SK-N-SH treated with all-trans-retinoic acid at 6 μM for 48 hours (cell line): ENCODE measurements around the gene MBNL2.

ENCODE experiments used
- ATAC-seq: fragments of 200-7000 bp; cut with Tn5 transposase; 3 replicates; pipeline ENCODE4 v1.9.1; 2020; ENCODE audit warnings: mild to moderate bottlenecking, moderate library complexity
- ARNTL ChIP-seq: fragments of 450-650 bp; formaldehyde crosslinking; IDR thresholded peaks from 2 replicates; pipeline ENCODE4 v1.5.0; 2020; ENCODE audit warnings: low read depth, mild to moderate bottlenecking, moderate library complexity, borderline replicate concordance
- BACH2 ChIP-seq: fragments of 250-450 bp; sonication (Bioruptor Pico); IDR thresholded peaks from 2 replicates; pipeline ENCODE4 v1.9.0; 2021; ENCODE audit warnings: mild to moderate bottlenecking, borderline replicate concordance
- CSDC2 ChIP-seq: fragments of 250-450 bp; sonication (Bioruptor Pico); IDR thresholded peaks from 2 replicates; pipeline ENCODE4 v1.5.0; 2020; ENCODE audit warnings: mild to moderate bottlenecking, moderate library complexity
- CSRNP3 ChIP-seq: fragments of 250-450 bp; sonication (Bioruptor Pico); IDR thresholded peaks from 2 replicates; pipeline ENCODE4 v1.5.1; 2021; ENCODE audit warnings: mild to moderate bottlenecking, moderate library complexity
- ESRRG ChIP-seq: fragments of 250-450 bp; sonication (Bioruptor Pico); IDR thresholded peaks from 2 replicates; pipeline ENCODE4 v1.6.1; 2021; ENCODE audit warnings: mild to moderate bottlenecking
- GLIS3 ChIP-seq: fragments of 250-450 bp; sonication (Bioruptor Pico); IDR thresholded peaks from 2 replicates; pipeline ENCODE4 v1.5.0; 2020; ENCODE audit warnings: mild to moderate bottlenecking, moderate library complexity
- ISL1 ChIP-seq: fragments of 250-450 bp; sonication (Bioruptor Pico); IDR thresholded peaks from 2 replicates; pipeline ENCODE4 v2.1.2; 2022; ENCODE audit warnings: mild to moderate bottlenecking, moderate library complexity
- OSR1 ChIP-seq: fragments of 250-450 bp; sonication (Bioruptor Pico); IDR thresholded peaks from 2 replicates; pipeline ENCODE4 v1.8.0; 2022; ENCODE audit warnings: moderate library complexity, mild to moderate bottlenecking, inconsistent platforms
- POU6F1 ChIP-seq: fragments of 250-450 bp; sonication (Bioruptor Pico); IDR thresholded peaks from 2 replicates; pipeline ENCODE4 v1.8.0; 2021; ENCODE audit warnings: low read depth, mild to moderate bottlenecking, moderate library complexity, borderline replicate concordance
- PPARA ChIP-seq: fragments of 250-450 bp; sonication (Bioruptor Pico); IDR thresholded peaks from 2 replicates; pipeline ENCODE4 v1.5.0; 2020; ENCODE audit warnings: mild to moderate bottlenecking, borderline replicate concordance
- RARB ChIP-seq: fragments of 250-450 bp; sonication (Bioruptor Pico); IDR thresholded peaks from 2 replicates; pipeline ENCODE4 v1.8.0; 2021; ENCODE audit warnings: mild to moderate bottlenecking, moderate library complexity
- SNAI2 ChIP-seq: fragments of 250-450 bp; sonication (Bioruptor Pico); IDR thresholded peaks from 2 replicates; pipeline ENCODE4 v1.5.0; 2020; ENCODE audit warnings: mild to moderate bottlenecking, moderate library complexity
- TCF4 ChIP-seq: fragments of 250-450 bp; sonication (Bioruptor Pico); IDR thresholded peaks from 2 replicates; pipeline ENCODE4 v1.8.0; 2021; ENCODE audit warnings: mild to moderate bottlenecking, moderate library complexity, borderline replicate concordance
- TOX ChIP-seq: fragments of 250-450 bp; sonication (Bioruptor Pico); IDR thresholded peaks from 2 replicates; pipeline ENCODE4 v1.8.0; 2021; ENCODE audit warnings: mild to moderate bottlenecking, moderate library complexity, borderline replicate concordance
- ZC3H10 ChIP-seq: fragments of 250-450 bp; sonication (Bioruptor Pico); IDR thresholded peaks from 2 replicates; pipeline ENCODE4 v1.5.1; 2021; ENCODE audit warnings: mild to moderate bottlenecking, moderate library complexity
- ZFP3 ChIP-seq: fragments of 250-450 bp; sonication (Bioruptor Pico); IDR thresholded peaks from 2 replicates; pipeline ENCODE4 v1.5.0; 2020; ENCODE audit warnings: mild to moderate bottlenecking, moderate library complexity
- ZFP30 ChIP-seq: fragments of 450-650 bp; formaldehyde crosslinking; IDR thresholded peaks from 2 replicates; pipeline ENCODE4 v1.5.0; 2022; ENCODE audit warnings: mild to moderate bottlenecking, moderate library complexity
- ZNF565 ChIP-seq: fragments of 450-650 bp; formaldehyde crosslinking; conservative IDR thresholded peaks from 2 replicates; pipeline ENCODE4 v1.5.0; 2020; ENCODE audit warnings: low read depth, mild to moderate bottlenecking, moderate library complexity
- ZNF70 ChIP-seq: fragments of 450-650 bp; formaldehyde crosslinking; IDR thresholded peaks from 2 replicates; pipeline ENCODE4 v1.5.0; 2020; ENCODE audit warnings: mild to moderate bottlenecking, moderate library complexity
- ZNF8 ChIP-seq: fragments of 450-650 bp; formaldehyde crosslinking; IDR thresholded peaks from 2 replicates; pipeline ENCODE4 v1.5.0; 2020; ENCODE audit warnings: mild to moderate bottlenecking, moderate library complexity
- TF ChIP-seq, protein P1 (sequence below): fragments of 250-450 bp; sonication (Bioruptor Pico); IDR thresholded peaks from 2 replicates; pipeline ENCODE4 v1.5.0; 2020; ENCODE audit warnings: mild to moderate bottlenecking, moderate library complexity
- TF ChIP-seq, protein P2 (sequence below): fragments of 250-450 bp; sonication (Bioruptor Pico); IDR thresholded peaks from 2 replicates; pipeline ENCODE4 v1.5.1; 2020; ENCODE audit warnings: low read depth, mild to moderate bottlenecking, moderate library complexity
- TF ChIP-seq, protein P3 (sequence below): fragments of 250-450 bp; sonication (Bioruptor Pico); IDR thresholded peaks from 2 replicates; pipeline ENCODE4 v1.8.0; 2020; ENCODE audit warnings: mild to moderate bottlenecking, moderate library complexity, borderline replicate concordance

Gene MBNL2

DNA sequence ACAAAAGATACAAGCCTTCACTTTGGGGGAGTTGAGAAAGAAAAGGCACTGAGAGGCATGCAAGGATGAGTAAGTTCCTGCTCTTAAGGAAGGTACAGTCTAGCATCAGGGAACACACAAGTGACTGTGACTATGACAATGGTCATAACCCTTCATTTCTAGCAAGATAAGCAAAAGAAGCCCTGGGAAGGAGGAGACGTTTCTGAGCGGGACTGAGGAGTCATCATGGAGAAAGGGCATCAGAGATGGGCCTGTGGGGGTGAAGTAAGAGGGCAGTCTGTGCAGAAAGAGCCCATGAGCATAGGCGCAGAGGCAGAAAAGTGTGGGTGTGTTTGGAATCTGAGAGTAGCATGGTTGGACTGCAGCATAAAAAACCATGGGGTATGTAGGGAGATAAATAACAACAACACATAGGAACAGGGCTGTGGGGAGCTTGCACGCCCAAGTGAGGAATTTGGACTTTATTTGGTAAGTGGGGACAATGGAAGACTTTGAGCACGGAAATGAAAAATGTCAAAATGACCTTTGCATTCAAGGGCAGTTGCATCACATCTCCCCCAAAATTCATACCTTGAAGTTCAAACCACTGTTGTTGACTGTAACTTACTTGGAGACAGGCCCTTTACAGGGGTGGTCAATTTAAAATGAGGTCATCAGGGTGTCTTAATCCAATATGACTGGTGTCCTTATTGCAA, 86.7 kb downstream of the MBNL2 start:
- TF ChIP-seq ARNTL (CRISPR knock-in tag) (no peak), ZFP3 (CRISPR knock-in tag) (0 out of 2 replicates have a peak, but pooled peaks have one; percentile 4)
- ATAC-seq = no peak

DNA sequence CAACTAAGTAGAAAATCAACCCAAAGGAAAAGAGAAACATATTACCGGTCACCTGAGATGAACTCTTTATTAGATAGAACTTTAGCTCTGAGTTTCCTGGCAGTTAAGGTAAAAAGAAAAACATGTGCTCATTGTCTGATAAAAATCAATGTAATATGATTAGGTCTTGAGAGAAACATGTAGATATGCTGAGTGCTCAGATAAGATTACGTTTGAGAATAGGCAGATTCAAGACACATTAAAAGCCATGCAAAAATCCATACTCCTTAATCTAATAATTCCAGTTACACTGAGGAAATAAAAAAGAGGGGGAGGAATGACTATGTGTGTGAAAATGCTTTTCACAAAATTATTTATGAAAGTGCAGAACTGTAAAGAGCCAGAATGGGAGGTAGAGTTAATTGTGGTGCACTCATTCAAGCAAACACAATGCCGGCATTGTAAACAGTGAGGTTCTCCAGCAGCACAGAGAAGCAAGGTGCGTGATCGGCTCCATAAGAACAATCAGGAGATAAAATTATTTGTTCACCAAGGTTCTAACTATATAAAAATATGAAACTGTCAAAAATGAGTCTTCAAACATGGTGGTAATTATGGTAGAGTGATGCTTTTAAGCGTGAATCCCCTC, 88.8 kb downstream of the MBNL2 start:
- peak; percentile 45 for ATAC-seq
- TF ChIP-seq RARB (CRISPR knock-in tag) (peak; percentile 84; the same call in 1 of the 2 replicates), BACH2 (CRISPR knock-in tag) (no peak), PPARA (CRISPR knock-in tag) (0 out of 2 replicates have a peak, but pooled peaks have one; percentile 48), ISL1 (CRISPR knock-in tag) (peak; percentile 99), CSDC2 (CRISPR knock-in tag) (no peak), TOX (CRISPR knock-in tag) (peak; percentile 74; the same call in 1 of the 2 replicates), ZFP3 (CRISPR knock-in tag) (peak; percentile 61; the same call in 1 of the 2 replicates), ARNTL (CRISPR knock-in tag) (no peak), ZNF70 (CRISPR knock-in tag) (peak; percentile 52; the same call in 1 of the 2 replicates), GLIS3 (CRISPR knock-in tag) (peak; percentile 90; the same call in 1 of the 2 replicates), ZFP30 (CRISPR knock-in tag) (no peak), ESRRG (CRISPR knock-in tag) (peak; percentile 97), POU6F1 (CRISPR knock-in tag) (peak; percentile 85; the same call in 1 of the 2 replicates), CSRNP3 (CRISPR knock-in tag) (peak; percentile 98), ZNF8 (CRISPR knock-in tag) (no peak; the same call in none of the 2 replicates), OSR1 (CRISPR knock-in tag) (no peak), TCF4 (peak; percentile 100), SNAI2 (CRISPR knock-in tag) (0 out of 2 replicates have a peak, but pooled peaks have one; percentile 82), ZNF565 (no peak), ZC3H10 (CRISPR knock-in tag) (peak; percentile 96)
- TF ChIP-seq, protein P1, sequence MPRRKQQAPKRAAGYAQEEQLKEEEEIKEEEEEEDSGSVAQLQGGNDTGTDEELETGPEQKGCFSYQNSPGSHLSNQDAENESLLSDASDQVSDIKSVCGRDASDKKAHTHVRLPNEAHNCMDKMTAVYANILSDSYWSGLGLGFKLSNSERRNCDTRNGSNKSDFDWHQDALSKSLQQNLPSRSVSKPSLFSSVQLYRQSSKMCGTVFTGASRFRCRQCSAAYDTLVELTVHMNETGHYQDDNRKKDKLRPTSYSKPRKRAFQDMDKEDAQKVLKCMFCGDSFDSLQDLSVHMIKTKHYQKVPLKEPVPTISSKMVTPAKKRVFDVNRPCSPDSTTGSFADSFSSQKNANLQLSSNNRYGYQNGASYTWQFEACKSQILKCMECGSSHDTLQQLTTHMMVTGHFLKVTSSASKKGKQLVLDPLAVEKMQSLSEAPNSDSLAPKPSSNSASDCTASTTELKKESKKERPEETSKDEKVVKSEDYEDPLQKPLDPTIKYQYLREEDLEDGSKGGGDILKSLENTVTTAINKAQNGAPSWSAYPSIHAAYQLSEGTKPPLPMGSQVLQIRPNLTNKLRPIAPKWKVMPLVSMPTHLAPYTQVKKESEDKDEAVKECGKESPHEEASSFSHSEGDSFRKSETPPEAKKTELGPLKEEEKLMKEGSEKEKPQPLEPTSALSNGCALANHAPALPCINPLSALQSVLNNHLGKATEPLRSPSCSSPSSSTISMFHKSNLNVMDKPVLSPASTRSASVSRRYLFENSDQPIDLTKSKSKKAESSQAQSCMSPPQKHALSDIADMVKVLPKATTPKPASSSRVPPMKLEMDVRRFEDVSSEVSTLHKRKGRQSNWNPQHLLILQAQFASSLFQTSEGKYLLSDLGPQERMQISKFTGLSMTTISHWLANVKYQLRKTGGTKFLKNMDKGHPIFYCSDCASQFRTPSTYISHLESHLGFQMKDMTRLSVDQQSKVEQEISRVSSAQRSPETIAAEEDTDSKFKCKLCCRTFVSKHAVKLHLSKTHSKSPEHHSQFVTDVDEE (CRISPR knock-in tag) = peak; percentile 95; the same call in 1 of the 2 replicates
- TF ChIP-seq, protein P2, sequence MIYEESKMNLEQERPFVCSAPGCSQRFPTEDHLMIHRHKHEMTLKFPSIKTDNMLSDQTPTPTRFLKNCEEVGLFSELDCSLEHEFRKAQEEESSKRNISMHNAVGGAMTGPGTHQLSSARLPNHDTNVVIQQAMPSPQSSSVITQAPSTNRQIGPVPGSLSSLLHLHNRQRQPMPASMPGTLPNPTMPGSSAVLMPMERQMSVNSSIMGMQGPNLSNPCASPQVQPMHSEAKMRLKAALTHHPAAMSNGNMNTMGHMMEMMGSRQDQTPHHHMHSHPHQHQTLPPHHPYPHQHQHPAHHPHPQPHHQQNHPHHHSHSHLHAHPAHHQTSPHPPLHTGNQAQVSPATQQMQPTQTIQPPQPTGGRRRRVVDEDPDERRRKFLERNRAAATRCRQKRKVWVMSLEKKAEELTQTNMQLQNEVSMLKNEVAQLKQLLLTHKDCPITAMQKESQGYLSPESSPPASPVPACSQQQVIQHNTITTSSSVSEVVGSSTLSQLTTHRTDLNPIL (CRISPR knock-in tag) = peak; percentile 96
- TF ChIP-seq, protein P3, sequence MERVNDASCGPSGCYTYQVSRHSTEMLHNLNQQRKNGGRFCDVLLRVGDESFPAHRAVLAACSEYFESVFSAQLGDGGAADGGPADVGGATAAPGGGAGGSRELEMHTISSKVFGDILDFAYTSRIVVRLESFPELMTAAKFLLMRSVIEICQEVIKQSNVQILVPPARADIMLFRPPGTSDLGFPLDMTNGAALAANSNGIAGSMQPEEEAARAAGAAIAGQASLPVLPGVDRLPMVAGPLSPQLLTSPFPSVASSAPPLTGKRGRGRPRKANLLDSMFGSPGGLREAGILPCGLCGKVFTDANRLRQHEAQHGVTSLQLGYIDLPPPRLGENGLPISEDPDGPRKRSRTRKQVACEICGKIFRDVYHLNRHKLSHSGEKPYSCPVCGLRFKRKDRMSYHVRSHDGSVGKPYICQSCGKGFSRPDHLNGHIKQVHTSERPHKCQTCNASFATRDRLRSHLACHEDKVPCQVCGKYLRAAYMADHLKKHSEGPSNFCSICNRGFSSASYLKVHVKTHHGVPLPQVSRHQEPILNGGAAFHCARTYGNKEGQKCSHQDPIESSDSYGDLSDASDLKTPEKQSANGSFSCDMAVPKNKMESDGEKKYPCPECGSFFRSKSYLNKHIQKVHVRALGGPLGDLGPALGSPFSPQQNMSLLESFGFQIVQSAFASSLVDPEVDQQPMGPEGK (CRISPR knock-in tag) = peak; percentile 89
